Activated CD4-positive, alpha-beta T cell treated with anti-CD3 and anti-CD28 coated beads, Interleukin-2, amount 50 U/mL, for 1 hour (primary cell): ENCODE data around the gene MYL9.

Experiments
- DNase-seq: peaks from one replicate; pipeline ENCODE4 v3.0.0-alpha.2; 2020

Gene MYL9

GRCh38 chr20:36526521-36527011, 14.8 kb upstream of the MYL9 start:
- DNase-seq, result no peak

GRCh38 chr20:36527331-36528125, 13.8 kb upstream of the MYL9 start:
- no peak for DNase-seq

DNA sequence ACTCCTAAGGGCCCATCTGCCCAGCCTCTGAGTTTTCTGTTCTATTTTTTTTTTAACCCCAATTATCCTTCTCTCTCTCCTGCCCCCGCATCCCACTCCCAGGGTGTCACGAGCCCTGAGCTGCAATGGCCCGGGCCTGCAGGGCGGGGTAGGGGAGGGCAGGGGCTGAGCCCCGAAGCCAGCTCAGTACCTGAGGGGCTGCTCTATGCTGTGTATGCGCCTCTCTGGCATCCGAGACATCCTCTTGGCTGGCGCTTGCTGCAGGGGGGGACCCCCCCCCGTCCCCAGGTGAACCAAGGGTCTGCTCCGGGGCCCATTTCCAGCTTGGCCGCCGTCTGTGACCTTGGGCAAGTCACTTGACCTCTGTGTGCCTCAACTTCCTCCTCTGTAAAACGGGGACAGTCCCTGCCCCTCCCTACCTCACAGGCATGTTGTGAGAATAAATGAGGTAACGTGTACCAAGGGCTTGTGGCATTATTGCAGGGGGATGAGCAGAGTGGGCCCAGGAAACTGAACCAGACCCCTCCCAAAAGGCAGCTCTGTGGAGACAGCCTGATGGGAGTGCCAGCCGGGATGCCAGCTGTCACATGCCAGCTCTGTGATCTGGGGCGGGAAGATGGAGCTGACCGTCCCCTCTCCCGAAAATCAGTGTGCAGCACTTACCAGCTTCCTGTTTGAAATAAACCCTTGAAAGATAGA, 13.0 kb upstream of the MYL9 start:
- no peak for DNase-seq

- no peak for DNase-seq
Measured at GRCh38 chr20:36528875-36529417, 12.4 kb upstream of the MYL9 start.

DNA sequence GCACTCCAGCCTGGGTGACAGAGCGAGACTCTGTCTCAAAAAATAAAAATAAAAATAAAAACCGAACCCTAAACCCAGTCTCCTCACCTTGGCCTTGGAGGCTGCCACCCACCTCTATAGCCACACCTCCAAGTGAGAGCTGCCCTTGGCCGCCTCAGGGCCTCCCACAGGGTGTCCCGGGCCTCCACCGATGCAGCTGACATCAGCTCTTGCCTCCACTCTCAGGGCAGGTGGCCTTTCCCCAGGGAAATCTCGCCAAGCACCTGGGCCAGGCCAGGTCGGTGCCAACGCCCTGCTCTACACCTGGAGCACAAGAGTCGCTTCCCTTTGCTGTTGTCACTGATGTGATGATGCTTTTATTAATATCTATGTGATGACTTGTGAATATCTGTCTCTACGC, 8.9 kb upstream of the MYL9 start:
- no peak for DNase-seq

DNA sequence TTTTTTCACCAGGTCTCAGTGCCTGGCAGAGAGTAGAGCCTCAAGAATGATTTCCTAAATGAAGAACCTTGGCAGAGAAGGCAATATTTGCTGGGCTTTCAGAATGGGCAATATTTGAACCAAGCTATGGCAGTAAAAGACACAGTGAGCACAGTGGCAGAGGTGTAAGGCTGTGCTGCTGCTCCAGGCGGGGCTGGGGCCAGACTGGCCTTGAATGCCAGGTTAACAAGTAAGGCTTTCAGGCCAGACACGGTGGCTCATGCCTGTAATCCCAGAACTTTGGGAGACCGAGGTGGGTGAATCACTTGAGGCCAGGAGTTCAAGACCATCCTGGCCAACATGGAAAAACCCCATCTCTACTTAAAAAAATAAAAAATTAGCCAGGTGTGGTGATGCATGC, 8.5 kb upstream of the MYL9 start:
- DNase-seq, result no peak

DNA sequence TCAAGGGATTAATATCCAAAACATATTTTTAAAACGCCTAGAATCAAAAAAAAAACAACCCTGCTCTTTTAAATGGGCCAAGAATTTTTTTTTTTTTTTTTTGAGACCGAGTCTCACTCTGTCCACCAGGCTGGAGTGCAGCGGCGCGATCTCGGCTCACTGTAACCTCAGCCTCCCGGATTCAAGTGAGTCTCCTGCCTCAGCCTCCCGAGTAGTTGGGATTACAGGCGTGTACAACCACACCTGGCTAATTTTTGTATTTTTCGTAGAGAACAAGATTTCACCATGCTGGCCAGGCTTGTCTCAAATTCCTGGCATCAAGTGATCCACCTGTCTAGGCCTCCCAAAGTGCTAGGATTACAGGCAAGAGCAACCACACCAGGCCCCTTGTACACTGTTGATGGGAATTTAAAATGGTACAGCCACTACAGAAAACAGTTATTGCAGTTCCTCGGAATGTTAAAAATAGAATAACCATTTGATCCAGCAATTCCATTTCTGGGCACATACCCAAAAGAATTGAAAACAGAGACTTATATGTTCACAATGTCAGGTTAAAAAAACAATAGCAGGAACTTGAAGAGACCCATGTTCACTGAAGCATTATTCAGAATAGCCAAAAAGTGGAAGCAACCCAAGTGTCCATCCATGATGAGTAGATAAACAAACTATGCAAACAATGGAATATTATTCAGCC, 3.1 kb upstream of the MYL9 start:
- DNase-seq, result no peak

GRCh38 chr20:36540551-36541211, 638 bp upstream of the MYL9 start:
- DNase-seq, result no peak

DNA sequence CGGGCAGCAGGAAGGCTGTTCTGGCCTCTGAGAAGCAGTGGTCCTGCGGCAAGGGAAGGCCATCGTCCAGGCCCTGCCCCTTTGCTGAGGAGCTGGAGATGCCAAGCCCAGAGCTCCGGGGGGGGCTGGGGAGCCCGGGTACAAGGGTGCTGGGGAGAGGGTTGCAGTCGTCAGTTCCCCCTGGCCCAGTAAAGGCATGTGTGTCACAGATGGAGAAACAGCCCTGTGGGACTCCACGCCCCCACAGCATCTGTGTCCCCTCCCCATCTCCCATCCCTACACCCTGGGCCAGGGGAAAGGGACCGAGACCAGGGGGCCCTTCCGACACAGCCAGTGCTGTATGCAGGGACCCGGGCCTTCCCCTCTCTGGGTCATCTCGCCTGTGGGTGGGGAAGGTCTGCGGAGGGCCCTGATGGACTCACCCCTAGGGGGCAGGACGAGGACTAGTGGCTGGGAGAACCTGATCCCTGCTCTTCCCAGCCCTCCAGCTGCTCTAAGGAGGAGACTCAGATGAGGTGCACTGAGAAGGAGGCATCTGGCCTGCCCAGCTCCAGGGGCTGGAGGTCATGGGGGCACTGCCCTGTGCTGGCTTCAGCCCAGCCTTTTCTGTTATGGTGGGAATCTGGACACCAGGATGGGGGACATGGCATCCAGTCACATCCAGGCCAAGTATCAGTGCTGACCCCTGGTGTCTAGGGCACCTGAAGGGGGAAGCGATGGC, 609 bp downstream of the MYL9 start:
- no peak for DNase-seq

GRCh38 chr20:36542516-36543183, 1.3 kb downstream of the MYL9 start:
- DNase-seq, result no peak

DNA sequence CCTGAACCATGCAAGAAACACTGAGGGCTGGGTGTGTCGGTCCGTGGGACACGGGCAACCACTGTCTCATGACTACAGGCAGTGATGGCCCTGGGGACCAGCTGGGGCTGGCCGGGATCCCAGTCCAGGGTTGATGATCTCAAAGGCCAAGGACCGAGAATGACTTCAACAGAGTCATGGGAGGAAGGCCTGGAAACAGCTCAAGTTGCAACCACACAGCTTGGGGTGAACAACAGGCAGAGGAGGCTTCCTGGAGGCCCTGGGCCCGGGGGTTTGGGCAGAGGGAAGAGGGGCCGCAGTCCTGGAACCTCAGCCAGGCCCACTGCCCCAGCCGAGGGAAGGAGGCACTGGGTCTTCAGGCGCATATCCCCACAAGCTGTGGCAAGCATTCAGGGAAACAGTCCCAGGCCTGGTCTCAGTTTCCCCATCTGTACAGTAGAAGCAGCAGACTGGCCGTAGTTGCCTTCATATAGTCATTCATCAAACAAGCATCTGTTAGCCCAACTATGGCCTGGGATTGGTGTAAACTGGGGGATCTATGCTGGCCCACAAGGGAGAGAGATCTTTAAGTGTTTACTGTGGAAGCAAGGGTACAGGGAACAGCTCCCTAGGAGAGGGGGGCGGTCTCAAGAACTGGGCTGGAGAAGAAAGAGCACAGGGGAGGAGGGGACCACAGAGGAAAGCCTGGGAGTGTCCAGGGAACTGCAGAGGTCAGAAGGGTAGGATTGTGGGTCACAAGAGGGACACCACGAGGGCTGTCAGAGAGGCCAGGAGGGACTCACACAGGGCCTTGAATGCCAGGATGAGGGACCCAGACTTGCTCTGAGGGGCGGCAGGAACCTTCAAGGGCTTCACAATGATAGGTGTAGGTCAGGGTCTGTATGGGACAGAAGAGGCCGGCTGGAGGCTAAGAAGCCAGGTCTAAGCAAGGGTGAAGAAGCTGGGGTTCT, 2.1 kb downstream of the MYL9 start:
- DNase-seq, result no peak

DNA sequence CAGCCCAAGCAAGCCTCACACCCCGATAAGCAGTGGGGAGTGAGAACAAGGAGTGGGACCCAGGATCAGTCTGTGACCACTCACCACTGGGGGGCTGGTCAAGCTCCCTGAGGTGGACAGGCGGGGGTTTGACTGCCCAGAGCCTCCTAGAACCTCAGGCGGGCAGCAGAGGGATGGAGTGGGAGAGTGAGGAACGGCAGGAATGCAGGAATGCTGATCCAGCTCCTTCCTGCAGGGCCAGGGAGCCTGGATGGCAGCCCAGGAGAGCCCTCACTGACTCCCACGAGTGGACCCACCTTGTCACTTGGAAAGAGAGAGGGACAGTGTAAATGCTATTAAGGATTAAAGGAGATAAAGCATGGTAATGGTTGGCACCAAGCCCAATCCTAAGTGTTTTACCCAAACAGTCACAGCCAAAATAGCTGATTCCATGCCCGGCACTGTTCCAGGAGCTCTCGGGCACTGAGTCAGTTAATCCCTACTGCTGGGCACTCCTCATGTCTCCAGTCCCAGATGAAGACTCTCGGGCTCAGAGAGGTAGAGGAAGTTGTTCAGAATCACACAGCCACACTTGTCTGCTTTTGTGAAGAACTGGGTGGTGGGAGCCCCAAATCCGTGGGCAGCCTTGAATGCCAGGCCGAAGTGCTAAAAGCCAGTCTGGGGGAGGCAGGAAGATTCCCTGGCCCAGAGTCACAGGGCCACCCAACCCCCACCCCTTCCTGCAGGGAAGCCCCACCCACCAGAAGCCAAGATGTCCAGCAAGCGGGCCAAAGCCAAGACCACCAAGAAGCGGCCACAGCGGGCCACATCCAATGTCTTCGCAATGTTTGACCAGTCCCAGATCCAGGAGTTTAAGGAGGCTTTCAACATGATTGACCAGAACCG, 3.1 kb downstream of the MYL9 start:
- no peak for DNase-seq

- DNase-seq, result no peak
Measured at GRCh38 chr20:36546111-36546736, 4.9 kb downstream of the MYL9 start.

- DNase-seq, result no peak
Measured at GRCh38 chr20:36547186-36548005, 6.1 kb downstream of the MYL9 start.

GRCh38 chr20:36548006-36548315, 6.6 kb downstream of the MYL9 start:
- no peak for DNase-seq

GRCh38 chr20:36548704-36549627, 7.6 kb downstream of the MYL9 start:
- no peak for DNase-seq

DNA sequence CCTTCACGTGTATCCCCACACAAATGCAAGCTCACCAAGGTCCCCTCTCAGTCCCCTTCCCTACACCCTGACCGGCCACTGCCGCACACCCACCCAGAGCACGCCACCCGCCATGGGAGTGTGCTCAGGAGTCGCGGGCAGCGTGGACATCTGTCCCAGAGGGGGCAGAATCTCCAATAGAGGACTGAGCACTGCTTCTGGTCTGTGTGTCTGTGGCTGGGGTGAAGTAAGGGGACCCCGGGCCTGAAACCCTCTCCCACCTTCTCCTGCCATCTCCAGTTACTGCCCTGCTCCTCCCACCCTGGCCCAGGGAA, 8.3 kb downstream of the MYL9 start:
- DNase-seq, result no peak
